GM12878 (cell line): ENCODE results near the gene BACE2. TPM values are rescaled to one million over a fixed set of nuclear protein-coding genes. Genes with fewer than 3 reads are reported as not detected.

Experiments used
- ATAC-seq: fragments of 200-7000 bp; cut with Tn5 transposase; 3 replicates; pipeline ENCODE4 v1.9.1; 2020; ENCODE audit warnings: mild to moderate bottlenecking, moderate library complexity
- BruUV-seq: library from RNA; stranded (reverse); fragments of 400-500 nt; replicated peaks from 2 replicates; lab custom pipeline; 2021; lab: Mats Ljungman, UMichigan
- CTCF ChIA-PET: fragments of 300-600 bp; sonication (Branson Sonifier 250); formaldehyde crosslinking; extraction: SDS; loops from one replicate; lab custom pipeline; 2021; ENCODE audit warnings: inconsistent platforms; lab: Yijun Ruan, JAX
- POLR2A ChIA-PET: fragments of 350-600 bp; formaldehyde crosslinking; extraction: SDS; loops from one replicate; lab custom pipeline; 2021; ENCODE audit warnings: inconsistent platforms; lab: Charles Lee
- RAD21 ChIA-PET: fragments of 300-600 bp; sonication (Branson Sonifier 250); formaldehyde crosslinking; loops from one replicate; lab custom pipeline; 2023; ENCODE audit warnings: antibody characterized with exemption; ENCODE audit not compliant: unreplicated experiment; lab: Charles Lee
- SMC1A ChIA-PET: fragments of 300-600 bp; sonication (Branson Sonifier 250); formaldehyde crosslinking; loops from one replicate; lab custom pipeline; 2023; ENCODE audit not compliant: unreplicated experiment, uncharacterized antibody; lab: Charles Lee
- DNase-seq: peaks from one replicate; pipeline ENCODE4 v3.0.0-alpha.2; 2011; ENCODE audit warnings: low read depth, low spot score
- FAIRE-seq: peaks from 3 replicates; lab custom pipeline; 2011; peaks lifted over from hg19 to GRCh38; lab: Jason Lieb, UNC
- H2AFZ ChIP-seq: 2 replicates; pipeline ENCODE4 v1.6.0; 2011; ENCODE audit warnings: low read depth, low read length, control low read depth; ENCODE audit not compliant: control insufficient read depth
- H3K27ac ChIP-seq: 2 replicates; pipeline ENCODE4 v1.5.1; 2011; ENCODE audit warnings: control low read depth; ENCODE audit not compliant: control insufficient read depth, insufficient read depth
- H3K27me3 ChIP-seq, 2 experiments: replicated peaks in 1 of 2; 2 replicates each; pipeline versions ENCODE4 v1.6.0 to v1.6.1; 2011; ENCODE audit warnings: low read length in 1 of 2; ENCODE audit not compliant: control insufficient read depth in 2 of 2, insufficient read depth in 2 of 2
- H3K36me3 ChIP-seq, 2 experiments: 2 replicates each; pipeline ENCODE4 v1.5.1; 2011; ENCODE audit warnings: low read length in 1 of 2; ENCODE audit not compliant: control insufficient read depth in 2 of 2, insufficient read depth in 2 of 2
- H3K4me1 ChIP-seq: 2 replicates; pipeline ENCODE4 v1.6.1; 2011; ENCODE audit warnings: mild to moderate bottlenecking, low read length, moderate library complexity, mixed read lengths; ENCODE audit not compliant: control insufficient read depth, insufficient read depth
- H3K4me2 ChIP-seq: 2 replicates; pipeline ENCODE4 v1.6.0; 2011; ENCODE audit warnings: control low read depth; ENCODE audit not compliant: control insufficient read depth, insufficient read depth
- H3K4me3 ChIP-seq: fragments of 200-600 bp; sonication (generic); 2 replicates; pipeline ENCODE4 v1.5.1; 2016
- H3K79me2 ChIP-seq: 2 replicates; pipeline ENCODE4 v1.6.0; 2011; ENCODE audit warnings: low read length; ENCODE audit not compliant: control insufficient read depth, insufficient read depth
- H3K9ac ChIP-seq: 2 replicates; pipeline ENCODE4 v1.8.0; 2011; ENCODE audit warnings: low read length, control low read depth, mixed read lengths; ENCODE audit not compliant: control insufficient read depth, insufficient read depth
- H3K9me3 ChIP-seq: replicated peaks from 3 replicates; pipeline ENCODE4 v1.5.1; 2011; ENCODE audit warnings: mild to moderate bottlenecking, low read length; ENCODE audit not compliant: control insufficient read depth, insufficient read depth
- H4K20me1 ChIP-seq: 2 replicates; pipeline ENCODE4 v1.6.0; 2011; ENCODE audit not compliant: control insufficient read depth, insufficient read depth
- GATAD2B ChIP-seq: fragments of 450-650 bp; conservative IDR thresholded peaks from 2 replicates; pipeline ENCODE4 v1.6.1; 2017; ENCODE audit warnings: low read depth, mild to moderate bottlenecking, moderate library complexity
- RELA ChIP-seq: fragments of 450-650 bp; IDR thresholded peaks from 2 replicates; pipeline ENCODE4 v1.8.0; 2014; ENCODE audit warnings: borderline replicate concordance; ENCODE audit not compliant: partially characterized antibody
- RELB ChIP-seq: fragments of 450-650 bp; IDR thresholded peaks from 2 replicates; pipeline ENCODE4 v1.6.1; 2017; ENCODE audit warnings: low read depth, mild to moderate bottlenecking, moderate library complexity
- SUPT20H ChIP-seq: IDR thresholded peaks from 2 replicates; pipeline ENCODE4 v1.6.1; 2011; ENCODE audit warnings: low read depth, mild to moderate bottlenecking, low read length, moderate library complexity, borderline replicate concordance; ENCODE audit not compliant: control insufficient read depth
- WGBS: methylation state at CpG from one replicate; pipeline ENCODE4 v1.1.6; 2016; ENCODE audit warnings: low lambda C conversion rate; ENCODE audit not compliant: insufficient replicate concordance, insufficient coverage; ENCODE audit errors: missing lambda C conversion rate; 5-methylcytosine and 5-hydroxymethylcytosine counted together
- in situ Hi-C: fragments of 300-500 bp; cut with MboI; formaldehyde crosslinking; loops from 9 replicates; pipeline ENCODE4 v1.14.3; 2018; ENCODE audit warnings: mixed read lengths
- intact Hi-C: fragments of 100-400 bp; cut with micrococcal nuclease; formaldehyde crosslinking; loops from one replicate; pipeline ENCODE4 v1.14.2; 2022; ENCODE audit not compliant: unreplicated experiment
- polyA plus RNA-seq, 11 experiments: library from polyadenylated mRNA; depleted of rRNA in 4 of 11; unstranded in 6 of 11; stranded (reverse) in 5 of 11; fragments of >200 nt; fragmentation: Nextera tagmentation in 4 of 11; fragmentation: Illumina TruSeq in 1 of 11; extraction: Ambion mirVana in 4 of 11; extraction: Trizol in 1 of 11; gene quantifications; 1 replicate in 1 of 11; 2 replicates in 10 of 11; pipeline versions ENCODE4 v1.2.1 to v1.2.3, GENCODE V29; 2011 to 2016; ENCODE audit warnings: inconsistent platforms in 2 of 11, missing spikeins in 2 of 11, low read depth in 1 of 11
- total RNA-seq, 4 experiments: library from RNA; depleted of rRNA in 3 of 4; stranded (reverse); fragments of >200 nt in 3 of 4; fragmentation: Illumina TruSeq in 1 of 4; extraction: Trizol in 1 of 4; gene quantifications; 2 replicates each; pipeline versions ENCODE4 v1.2.1 to v1.2.3, GENCODE V29; 2013 to 2021
- TF ChIP-seq, protein P1 (sequence below): fragments of 450-650 bp; IDR thresholded peaks from 2 replicates; pipeline ENCODE4 v1.6.1; 2014; ENCODE audit warnings: mild to moderate bottlenecking

BACE2 gene
- total and polyA plus RNA-seq, 10 of the 15 experiments (the other 5 are each of a cell fraction or from before 2014, with no cell fraction given) = 0.04 to 0.69 (median 0.18) TPM; not detected in 5

- TF ChIP-seq, protein P1, sequence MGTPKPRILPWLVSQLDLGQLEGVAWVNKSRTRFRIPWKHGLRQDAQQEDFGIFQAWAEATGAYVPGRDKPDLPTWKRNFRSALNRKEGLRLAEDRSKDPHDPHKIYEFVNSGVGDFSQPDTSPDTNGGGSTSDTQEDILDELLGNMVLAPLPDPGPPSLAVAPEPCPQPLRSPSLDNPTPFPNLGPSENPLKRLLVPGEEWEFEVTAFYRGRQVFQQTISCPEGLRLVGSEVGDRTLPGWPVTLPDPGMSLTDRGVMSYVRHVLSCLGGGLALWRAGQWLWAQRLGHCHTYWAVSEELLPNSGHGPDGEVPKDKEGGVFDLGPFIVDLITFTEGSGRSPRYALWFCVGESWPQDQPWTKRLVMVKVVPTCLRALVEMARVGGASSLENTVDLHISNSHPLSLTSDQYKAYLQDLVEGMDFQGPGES = no peak
These were observed 14.5 kb upstream of the BACE2 start (continued) for GRCh38 chr21:41153443-41153842.

DNA sequence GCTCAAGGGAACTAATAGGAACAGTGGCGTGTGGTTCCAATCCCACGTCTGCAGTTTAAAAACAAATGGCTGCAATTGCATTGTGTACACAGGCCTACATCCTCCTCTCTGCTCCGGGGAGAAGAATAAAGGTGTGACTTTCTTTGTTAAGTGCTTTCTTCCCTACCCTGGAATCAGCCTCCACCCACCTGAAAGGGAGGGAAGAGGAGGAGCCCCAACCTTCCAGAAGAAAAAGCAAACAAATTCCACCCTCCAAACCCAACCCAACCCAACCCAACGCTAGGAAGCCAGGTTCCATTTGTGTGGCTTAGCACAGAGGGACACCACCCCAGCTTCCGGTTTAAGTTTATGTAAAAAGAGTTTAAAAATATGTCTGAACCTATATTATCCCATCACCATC, 11.8 kb upstream of the BACE2 start:
- Histone ChIP-seq H3K36me3 (no peaks in the 10 kb centered on the region), H3K4me2 (no peak overlapping the region), H3K4me1 (no peaks in the 10 kb centered on the region), H3K9ac (no peak overlapping the region), H3K27ac (no peak overlapping the region), H2AFZ (no peak overlapping the region), H3K27me3 (no peaks in the 10 kb centered on the region), H3K79me2 (no peaks in the 10 kb centered on the region), H3K9me3 (no peaks in the 10 kb centered on the region; the same call in 2 of the 3 replicates), H4K20me1 (no peaks in the 10 kb centered on the region), H3K4me3 (no peak overlapping the region)
- ChIA-PET POLR2A (no interaction called here), RAD21 (no interaction called here), CTCF (no interaction called here), SMC1A (no interaction called here)
- BruUV-seq = no TSS peak
- intact Hi-C loops (no loop called here), in situ Hi-C loops (no loop called here)
- no peak for TF ChIP-seq RELA
- TF ChIP-seq SUPT20H = no peak
- no peak for TF ChIP-seq GATAD2B
- TF ChIP-seq RELB = no peak
- ATAC-seq (no peak), FAIRE-seq (no peak), DNase-seq (no peak)
- 18% methylated on average over 5 of the region's 5 CpGs for WGBS
